Activated T-helper 1 cell treated with anti-CD3 and anti-CD28 coated beads, Interleukin-12 subunit alpha, Interleukin-12 subunit beta, Interleukin-2, Interleukin-4 antibody, amounts not matched to agents 30 ng/mL and 10 ng/mL and 1 ng/mL, durations not matched to agents 14 hours and 24 hours and 36 hours (primary cell): ENCODE results near the gene CASP3. TPM values are rescaled to one million over a fixed set of nuclear protein-coding genes. Genes with fewer than 3 reads are reported as not detected.

Experiments
- DNase-seq: peaks from one replicate; pipeline ENCODE4 v3.0.0; 2021; ENCODE audit warnings: low spot score
- H3K27ac Mint-ChIP-seq: one replicate; pipeline ENCODE4 v1.8.0; 2021; ENCODE audit warnings: mild to moderate bottlenecking, mixed read lengths
- H3K27me3 Mint-ChIP-seq: one replicate; pipeline ENCODE4 v1.8.0; 2022; ENCODE audit warnings: mild to moderate bottlenecking, moderate library complexity, mixed read lengths; ENCODE audit not compliant: insufficient read depth
- H3K36me3 Mint-ChIP-seq: one replicate; pipeline ENCODE4 v1.8.0; 2021; ENCODE audit warnings: low read depth, mixed read lengths
- H3K4me1 Mint-ChIP-seq: one replicate; pipeline ENCODE4 v1.8.0; 2021; ENCODE audit warnings: low read depth, mixed read lengths
- H3K4me3 Mint-ChIP-seq: one replicate; pipeline ENCODE4 v1.8.0; 2021; ENCODE audit warnings: mild to moderate bottlenecking, moderate library complexity, mixed read lengths
- H3K9me3 Mint-ChIP-seq: one replicate; pipeline ENCODE4 v1.8.0; 2021; ENCODE audit warnings: mixed read lengths
- intact Hi-C: fragments of 100-400 bp; cut with micrococcal nuclease; formaldehyde crosslinking; loops from one replicate; pipeline ENCODE4 v1.15.1; 2024
- total RNA-seq: library from RNA; stranded (reverse); gene quantifications from 2 replicates; pipeline ENCODE4 v1.2.3, GENCODE V29; 2022

Gene CASP3
- 116 and 121 TPM in 2 replicates for total RNA-seq

DNA sequence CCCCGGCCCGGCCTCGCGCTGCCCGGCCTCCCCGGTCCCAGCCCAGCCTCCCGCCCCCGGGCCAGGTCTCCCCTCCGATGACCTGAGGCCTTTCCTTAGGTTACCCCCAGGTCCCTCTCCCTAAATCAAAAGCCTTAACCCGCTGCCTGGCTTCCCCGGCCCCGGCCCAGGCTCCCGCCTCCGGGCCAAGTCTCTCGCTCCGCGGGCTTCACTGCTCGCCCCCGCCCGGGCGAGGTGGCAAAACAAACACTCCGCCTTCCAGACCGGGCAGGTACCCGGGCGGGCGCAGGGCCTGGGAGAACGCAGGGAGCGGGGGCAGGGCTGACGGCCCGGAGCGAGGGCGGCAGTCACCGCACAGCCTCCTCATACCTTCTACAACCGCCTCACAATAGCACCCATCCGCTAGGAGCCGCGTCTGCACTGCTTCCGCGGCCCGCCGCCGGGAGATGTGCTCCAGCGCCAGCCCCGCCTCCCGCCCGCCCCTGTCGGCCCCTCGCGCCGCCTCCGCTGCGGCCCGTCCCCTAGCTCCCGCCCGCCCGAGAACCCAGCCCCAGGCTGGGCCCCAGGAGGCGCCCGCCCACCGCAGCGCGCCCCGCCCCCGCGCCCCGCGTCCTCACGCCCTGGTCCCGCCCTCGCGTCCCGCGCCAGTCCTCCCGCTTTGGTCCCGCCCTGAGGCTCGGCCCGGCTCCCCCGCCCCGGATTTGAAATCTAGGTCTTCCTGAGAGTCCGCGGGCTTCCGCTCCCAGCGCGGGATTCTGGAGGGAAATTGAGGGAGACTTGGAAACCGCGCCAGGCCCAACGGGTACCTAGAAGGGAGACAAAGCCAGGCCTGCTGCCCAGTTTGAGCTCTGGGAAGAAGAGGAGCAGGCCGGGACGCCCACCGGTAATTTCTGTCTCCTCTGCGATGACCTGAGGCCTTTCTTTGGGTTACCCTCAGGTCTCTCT, at the start of gene CASP3, which contains the start of gene PRIMPOL:
Gene CASP3 (minus strand): TSS at position 422 of the 945 bp plus-strand sequence. CDS start 10,994 bp downstream, outside the sequence.
Gene PRIMPOL (plus strand): TSS at position 713 of the 945 bp plus-strand sequence. CDS start 7,403 bp downstream, outside the sequence.
- Mint-ChIP-seq H3K9me3 (no peaks in the 10 kb centered on the region), H3K4me3 (peak within 1 kb of the TSS; percentile 95), H3K4me1 (peaks cover 59% of the 10 kb centered on the region), H3K36me3 (peaks cover 48% of the 10 kb centered on the region), H3K27me3 (no peaks in the 10 kb centered on the region), H3K27ac (peak within 1 kb of the TSS; percentile 91)
- peak; percentile 96 for DNase-seq
- intact Hi-C loops = loop anchor here (1.0 to 5.0 kb wide), 20 partner anchors 19 to 1144 kb away; partner anchors contain the start of genes ANKRD37, CENPU, ING2 and IRF2

DNA sequence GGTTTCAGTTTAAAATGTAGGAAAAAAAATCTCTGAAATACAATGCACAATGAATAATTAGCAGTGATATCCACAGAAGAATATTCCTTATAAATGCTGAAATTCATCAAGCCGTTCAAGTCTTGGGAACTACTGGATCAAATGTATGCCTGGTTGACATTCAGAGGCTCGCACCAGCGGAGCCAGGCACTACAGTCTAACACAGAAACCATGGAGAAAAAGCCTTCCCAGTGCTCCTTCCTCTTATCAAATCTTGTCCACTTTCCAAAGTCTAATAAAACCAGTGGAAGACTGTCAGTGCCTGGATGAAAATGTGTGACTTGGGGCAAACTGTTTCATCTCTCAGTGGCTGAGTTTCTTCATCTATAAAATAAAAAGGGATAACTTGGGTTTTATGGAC, 48.7 kb upstream of the CASP3 start:
- intact Hi-C loops = no loop called here
- no peak overlapping the region for H3K4me3 Mint-ChIP-seq
- H3K9me3 Mint-ChIP-seq = no peaks in the 10 kb centered on the region
- H3K36me3 Mint-ChIP-seq = peaks cover 52% of the 10 kb centered on the region
- no peak for DNase-seq
- peaks cover 6% of the 10 kb centered on the region for H3K4me1 Mint-ChIP-seq
- no peaks in the 10 kb centered on the region for H3K27me3 Mint-ChIP-seq
- peak overlapping the region; percentile 1 for H3K27ac Mint-ChIP-seq

DNA sequence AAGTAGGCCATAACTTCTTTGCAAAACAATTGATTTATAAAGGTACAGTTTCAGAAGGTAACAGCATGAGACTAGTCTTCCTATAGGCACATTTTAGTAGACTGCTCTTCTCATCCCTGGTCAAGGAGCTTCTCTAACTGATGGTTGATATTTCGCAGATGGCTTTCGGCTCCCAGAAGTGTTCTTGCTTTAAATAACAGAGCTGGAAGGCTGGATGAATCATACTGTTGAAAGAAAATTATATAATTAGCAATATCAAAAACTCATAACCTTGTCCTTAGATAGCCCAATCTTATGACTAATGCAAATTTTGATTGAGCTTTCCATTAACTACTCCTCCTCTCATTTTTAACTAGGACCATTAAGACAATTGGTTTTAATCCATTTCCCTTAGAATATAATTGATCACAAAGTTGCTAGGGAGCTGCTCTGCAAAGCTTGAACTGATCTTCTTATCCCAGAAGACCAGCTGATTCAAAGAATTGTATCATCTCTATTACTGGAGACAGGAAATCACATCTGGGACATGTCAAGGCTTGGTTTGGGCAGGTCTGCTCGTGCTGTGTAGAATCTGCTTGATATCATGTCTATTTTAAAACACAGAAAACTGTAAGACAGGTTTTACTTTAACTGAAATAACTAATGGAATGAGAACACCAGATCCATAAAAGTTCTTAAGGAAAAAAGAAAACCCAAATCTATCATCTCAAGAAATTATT, 46.1 kb upstream of the CASP3 start:
- intact Hi-C loops = no loop called here
- H3K36me3 Mint-ChIP-seq = peaks cover 49% of the 10 kb centered on the region
- no peaks in the 10 kb centered on the region for H3K9me3 Mint-ChIP-seq
- no peak for DNase-seq
- no peaks in the 10 kb centered on the region for H3K27me3 Mint-ChIP-seq
- peaks cover 6% of the 10 kb centered on the region for H3K4me1 Mint-ChIP-seq
- H3K27ac Mint-ChIP-seq = no peak overlapping the region
- H3K4me3 Mint-ChIP-seq = no peak overlapping the region

DNA sequence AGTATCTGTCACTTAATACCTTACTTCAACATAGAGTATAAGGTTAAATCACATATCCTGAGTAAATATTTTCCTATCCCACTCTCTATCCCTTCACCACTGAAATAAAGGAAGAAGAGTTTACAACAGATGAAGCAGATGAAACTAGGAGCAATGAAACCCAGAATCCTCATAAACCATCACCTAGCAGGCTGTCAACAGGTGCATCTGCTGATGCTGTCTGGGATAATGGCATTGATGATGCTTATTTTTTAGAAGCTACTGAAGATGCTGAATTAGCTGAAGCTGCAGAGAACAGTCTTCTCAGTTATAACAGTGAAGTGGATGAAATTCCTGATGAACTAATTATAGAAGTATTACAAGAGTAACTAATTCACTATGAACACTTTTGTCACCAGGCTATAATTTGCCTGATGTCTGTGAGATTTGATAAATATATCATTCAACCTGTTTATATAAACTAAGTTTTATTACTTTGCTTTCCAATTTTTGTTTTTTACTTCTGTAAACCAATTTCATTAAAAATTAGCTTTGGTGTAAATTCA, 45.2 kb upstream of the CASP3 start:
- H3K27me3 Mint-ChIP-seq = no peaks in the 10 kb centered on the region
- no peak overlapping the region for H3K27ac Mint-ChIP-seq
- peaks cover 6% of the 10 kb centered on the region for H3K4me1 Mint-ChIP-seq
- no peak for DNase-seq
- H3K36me3 Mint-ChIP-seq = peaks cover 44% of the 10 kb centered on the region
- H3K9me3 Mint-ChIP-seq = no peaks in the 10 kb centered on the region
- intact Hi-C loops = no loop called here
- no peak overlapping the region for H3K4me3 Mint-ChIP-seq

DNA sequence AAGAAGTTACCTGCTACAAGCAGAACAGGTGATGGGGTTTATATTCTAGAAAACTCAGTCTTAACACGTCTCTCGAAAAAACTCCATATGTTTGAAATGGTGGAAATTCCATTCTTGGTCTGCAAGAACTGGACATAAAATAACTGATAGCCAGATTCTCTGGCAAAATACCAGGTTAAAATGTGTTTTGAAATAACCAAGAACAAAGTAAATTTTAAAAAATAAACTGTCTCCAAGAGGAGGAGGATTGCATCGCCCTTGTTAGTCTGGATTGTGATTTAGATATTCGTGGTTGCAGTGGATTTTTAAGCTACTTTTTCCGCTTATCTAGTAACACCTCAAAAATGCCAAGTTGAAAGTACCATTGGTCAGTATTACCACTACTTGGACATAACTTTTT, 43.8 kb upstream of the CASP3 start:
- Mint-ChIP-seq H3K36me3 (peaks cover 40% of the 10 kb centered on the region), H3K9me3 (no peaks in the 10 kb centered on the region), H3K27ac (no peak overlapping the region), H3K27me3 (no peaks in the 10 kb centered on the region), H3K4me3 (no peak overlapping the region), H3K4me1 (peaks cover 18% of the 10 kb centered on the region)
- intact Hi-C loops = no loop called here
- no peak for DNase-seq

DNA sequence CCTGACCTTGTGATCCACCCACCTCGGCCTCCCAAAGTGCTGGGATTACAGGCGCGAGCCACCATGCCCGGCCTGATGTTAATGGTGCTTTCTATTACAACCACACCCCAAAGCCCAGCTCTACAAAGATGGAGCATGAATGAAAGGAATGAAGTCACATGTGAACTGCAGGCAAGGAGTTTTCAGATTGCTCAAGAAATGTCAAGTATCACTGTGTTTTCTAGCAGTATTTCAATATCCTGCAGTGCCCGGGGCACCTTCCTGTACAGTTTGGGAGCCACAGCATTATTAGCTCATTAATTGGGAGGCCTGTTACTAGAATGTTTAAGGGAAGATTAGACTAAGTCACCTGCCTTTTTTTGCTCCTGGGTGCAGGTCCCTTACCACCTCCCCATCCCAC, 40.4 kb upstream of the CASP3 start:
- Mint-ChIP-seq H3K9me3 (no peaks in the 10 kb centered on the region), H3K36me3 (peaks cover 28% of the 10 kb centered on the region), H3K4me3 (no peak overlapping the region), H3K4me1 (peaks cover 23% of the 10 kb centered on the region), H3K27me3 (no peaks in the 10 kb centered on the region), H3K27ac (no peak overlapping the region)
- DNase-seq = no peak
- intact Hi-C loops = no loop called here

DNA sequence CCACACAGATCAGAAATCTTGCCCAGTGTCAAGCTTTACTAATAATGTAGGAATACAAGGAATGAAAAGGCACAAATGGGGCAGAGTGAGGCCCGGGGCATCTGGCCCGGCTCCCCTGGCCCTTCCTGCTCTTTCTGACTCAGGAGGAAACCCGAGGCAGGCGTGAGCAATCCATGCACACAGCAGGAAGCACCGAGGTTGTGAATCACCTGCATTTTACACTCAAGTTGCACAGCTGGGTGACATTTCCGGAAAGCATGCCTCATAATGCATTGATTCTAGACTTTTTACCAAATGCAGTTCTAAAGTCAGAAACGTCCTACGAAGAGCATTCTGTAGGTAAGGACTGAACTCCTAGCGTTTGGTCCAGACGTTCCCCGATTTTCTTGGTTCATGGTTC, 39.2 kb upstream of the CASP3 start:
- Mint-ChIP-seq H3K27me3 (no peaks in the 10 kb centered on the region), H3K36me3 (peaks cover 20% of the 10 kb centered on the region), H3K4me1 (peaks cover 28% of the 10 kb centered on the region), H3K4me3 (no peak overlapping the region), H3K9me3 (no peaks in the 10 kb centered on the region), H3K27ac (peak overlapping the region; percentile 32)
- intact Hi-C loops = no loop called here
- DNase-seq = no peak

DNA sequence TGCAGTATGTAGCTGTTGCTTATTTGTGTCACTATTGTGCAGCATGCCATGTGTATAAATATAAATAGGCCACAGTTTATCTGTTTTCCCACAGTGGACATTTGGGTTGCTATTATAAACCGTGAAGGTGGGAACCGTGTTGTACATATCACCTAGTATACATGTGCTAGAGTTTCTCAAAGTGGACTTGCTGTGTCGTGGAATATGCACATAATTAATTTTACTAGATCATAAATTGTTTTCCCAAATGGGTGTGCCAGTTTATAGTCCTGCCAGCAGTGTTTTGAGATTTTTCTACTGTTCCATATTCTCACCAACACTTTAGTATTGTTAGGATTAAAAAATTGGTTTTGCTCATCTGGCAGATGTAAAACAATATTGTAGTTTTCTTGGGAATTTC, 38.8 kb upstream of the CASP3 start:
- intact Hi-C loops = no loop called here
- Mint-ChIP-seq H3K27me3 (no peaks in the 10 kb centered on the region), H3K9me3 (no peaks in the 10 kb centered on the region), H3K4me1 (peaks cover 28% of the 10 kb centered on the region), H3K27ac (peak overlapping the region; percentile 32), H3K4me3 (no peak overlapping the region), H3K36me3 (peaks cover 17% of the 10 kb centered on the region)
- DNase-seq = no peak

DNA sequence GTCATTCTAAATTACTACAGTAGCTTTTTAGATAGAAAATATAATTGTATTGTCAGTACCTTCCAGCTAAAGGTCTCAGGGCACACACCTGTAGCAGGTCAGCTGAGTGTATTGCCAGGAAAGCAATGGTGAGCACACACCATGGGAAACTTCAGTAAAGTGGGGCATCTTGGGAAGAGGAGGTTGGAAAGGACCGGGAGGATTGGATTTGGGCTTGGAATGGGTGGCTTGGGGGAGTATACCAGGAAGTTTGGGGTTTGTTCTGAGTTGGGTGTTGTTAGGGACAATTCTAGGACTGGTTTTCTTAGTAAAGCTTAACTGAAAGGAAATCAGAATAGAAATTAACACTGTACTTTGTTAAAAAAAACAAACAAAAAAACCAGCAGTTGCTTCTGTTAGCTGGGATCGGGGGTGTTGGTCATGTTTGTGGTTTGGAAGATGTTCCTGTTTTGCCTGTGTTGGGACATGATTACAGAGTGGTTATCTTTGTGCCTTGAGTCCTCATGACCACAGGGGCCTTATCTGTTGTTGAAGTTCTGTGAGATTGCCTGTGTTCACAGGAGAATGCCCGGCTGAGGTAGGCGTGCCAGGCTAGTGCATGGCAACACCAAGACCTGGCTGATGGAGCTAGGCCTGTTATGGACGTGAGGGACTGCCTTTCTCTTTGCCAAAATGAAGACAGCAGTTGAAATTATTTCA, 35.4 kb upstream of the CASP3 start:
- intact Hi-C loops = no loop called here
- Mint-ChIP-seq H3K4me3 (no peak overlapping the region), H3K36me3 (peaks cover 8% of the 10 kb centered on the region), H3K27me3 (no peaks in the 10 kb centered on the region), H3K27ac (peak overlapping the region; percentile 41), H3K4me1 (peaks cover 28% of the 10 kb centered on the region), H3K9me3 (no peaks in the 10 kb centered on the region)
- DNase-seq = no peak

DNA sequence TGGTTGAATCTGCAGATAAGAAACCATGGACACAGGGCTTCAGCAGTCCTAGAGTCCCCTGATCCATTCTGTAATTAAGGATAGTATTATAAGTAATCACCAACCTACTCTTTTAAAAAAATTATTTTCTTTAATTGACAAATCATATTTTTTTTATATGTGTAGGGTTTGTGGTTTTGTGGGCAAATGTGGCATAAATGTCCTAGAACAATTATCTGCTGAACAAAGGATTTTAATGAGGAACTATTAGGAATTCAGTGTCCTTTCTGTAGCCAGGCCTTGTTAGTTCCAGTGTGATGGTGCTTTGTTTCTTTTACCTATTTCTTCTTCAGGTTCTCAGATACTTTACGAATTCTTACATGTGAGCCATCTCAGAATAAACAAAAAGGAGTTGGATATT, 32.7 kb upstream of the CASP3 start:
- intact Hi-C loops = no loop called here
- Mint-ChIP-seq H3K36me3 (peaks cover 7% of the 10 kb centered on the region), H3K27ac (no peak overlapping the region), H3K4me1 (peaks cover 18% of the 10 kb centered on the region), H3K4me3 (no peak overlapping the region), H3K9me3 (no peaks in the 10 kb centered on the region), H3K27me3 (no peaks in the 10 kb centered on the region)
- no peak for DNase-seq

DNA sequence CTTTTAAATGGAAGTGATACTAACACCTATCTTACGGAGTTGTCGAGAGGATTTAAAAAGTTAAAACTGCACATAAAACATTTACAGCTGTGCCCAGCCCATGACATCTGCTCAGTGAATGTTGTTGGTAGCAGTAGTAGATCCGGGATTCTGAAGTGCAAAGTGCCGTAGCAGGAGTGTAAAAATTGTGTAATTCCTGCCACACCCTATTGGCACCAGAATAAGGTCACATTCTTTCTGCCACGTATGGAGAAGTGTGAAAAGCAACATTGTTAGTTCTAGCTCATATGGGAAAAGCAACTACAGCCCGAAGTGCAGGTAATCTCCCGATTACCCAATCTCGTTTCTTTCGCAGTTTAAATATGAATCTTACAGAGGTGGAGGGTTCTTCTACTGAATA, 31.5 kb upstream of the CASP3 start:
- peaks cover 7% of the 10 kb centered on the region for H3K36me3 Mint-ChIP-seq
- H3K4me1 Mint-ChIP-seq = peaks cover 19% of the 10 kb centered on the region

DNA sequence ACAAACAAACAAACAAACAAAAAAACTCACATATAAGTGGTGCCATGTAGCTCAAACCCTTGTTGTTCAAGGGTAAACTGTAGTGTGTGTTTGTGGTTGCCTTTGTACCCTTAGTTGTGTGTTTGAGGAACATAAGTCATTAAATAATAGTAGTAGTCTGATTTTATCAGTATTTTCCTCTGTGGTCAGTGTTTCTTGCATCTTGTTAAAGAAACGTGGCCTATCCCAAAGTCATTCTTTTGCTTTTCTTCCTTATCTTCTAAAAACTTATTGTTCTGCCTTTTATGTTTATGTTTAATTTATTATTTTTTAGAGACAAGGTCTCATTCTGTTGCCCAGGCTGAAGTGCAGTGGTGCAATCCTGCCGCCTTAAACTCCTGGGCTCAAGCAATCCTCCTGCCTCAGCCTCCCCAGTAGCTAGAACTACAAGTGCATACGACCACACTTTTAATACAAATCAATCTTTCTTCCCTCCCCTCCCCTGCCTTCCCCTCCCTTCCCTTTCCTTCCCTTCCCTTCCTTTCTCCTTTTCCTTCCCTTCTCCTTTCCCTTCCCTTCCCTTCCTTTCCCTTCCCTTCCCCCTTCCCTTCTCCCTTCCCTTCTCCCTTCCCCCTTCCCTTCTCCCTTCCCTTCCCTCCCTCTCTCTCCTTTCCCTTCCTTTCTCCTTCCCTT, 26.7 kb upstream of the CASP3 start:
- Mint-ChIP-seq H3K36me3 (peaks cover 16% of the 10 kb centered on the region), H3K9me3 (no peaks in the 10 kb centered on the region), H3K27me3 (no peaks in the 10 kb centered on the region), H3K4me3 (no peak overlapping the region), H3K4me1 (peaks cover 5% of the 10 kb centered on the region), H3K27ac (no peak overlapping the region)
- no peak for DNase-seq
- intact Hi-C loops = no loop called here

More for the DNA sequence above, 31.5 kb upstream of the CASP3 start:
- intact Hi-C loops = no loop called here
- H3K9me3 Mint-ChIP-seq = no peaks in the 10 kb centered on the region
- H3K4me3 Mint-ChIP-seq = no peak overlapping the region
- H3K27ac Mint-ChIP-seq = no peak overlapping the region
- no peaks in the 10 kb centered on the region for H3K27me3 Mint-ChIP-seq
- DNase-seq = no peak
